A673 (cell line): ENCODE data around the gene ETFA. TPM values are rescaled to one million over a fixed set of nuclear protein-coding genes. Genes with fewer than 3 reads are reported as not detected.

Experiments used
- BruUV-seq: library from RNA; stranded (reverse); fragments of 400-500 nt; replicated peaks from 2 replicates; lab custom pipeline; 2021; lab: Mats Ljungman, UMichigan
- CTCF ChIA-PET: fragments of 300-600 bp; sonication (Branson Sonifier 250); formaldehyde crosslinking; loops from one replicate; lab custom pipeline; 2022; ENCODE audit warnings: antibody characterized with exemption; lab: Charles Lee
- POLR2A ChIA-PET: fragments of 300-600 bp; sonication (Branson Sonifier 250); formaldehyde crosslinking; loops from one replicate; lab custom pipeline; 2022; ENCODE audit warnings: antibody characterized with exemption; ENCODE audit not compliant: low non-redundant PET; lab: Charles Lee
- DNase-seq: peaks from one replicate; pipeline ENCODE4 v3.0.0-alpha.2; 2015; ENCODE audit warnings: low spot score
- H3K27ac ChIP-seq: fragments of 200-600 bp; sonication (generic); 2 replicates; pipeline ENCODE4 v1.5.1; 2016; ENCODE audit warnings: mixed run types, low read depth, mild to moderate bottlenecking, mixed read lengths, antibody characterized with exemption, low read length; ENCODE audit not compliant: poor library complexity, severe bottlenecking
- H3K27me3 ChIP-seq: fragments of 200-600 bp; sonication (generic); replicated peaks from 2 replicates; pipeline ENCODE4 v1.6.1; 2017; ENCODE audit warnings: mixed run types, low read depth, mild to moderate bottlenecking, mixed read lengths, antibody characterized with exemption, low read length; ENCODE audit not compliant: insufficient read depth, poor library complexity
- H3K36me3 ChIP-seq: fragments of 200-600 bp; sonication (generic); 2 replicates; pipeline ENCODE4 v1.6.1; 2016; ENCODE audit warnings: mixed run types, mild to moderate bottlenecking, mixed read lengths, antibody characterized with exemption, low read length; ENCODE audit not compliant: insufficient read depth, poor library complexity, severe bottlenecking
- H3K4me1 ChIP-seq: fragments of 200-600 bp; sonication (generic); 2 replicates; pipeline ENCODE4 v1.6.1; 2017; ENCODE audit warnings: mixed run types, mild to moderate bottlenecking, mixed read lengths, antibody characterized with exemption, low read length; ENCODE audit not compliant: insufficient read depth, poor library complexity, severe bottlenecking
- H3K4me3 ChIP-seq: fragments of 200-600 bp; sonication (generic); 2 replicates; pipeline ENCODE4 v1.5.1; 2016; ENCODE audit warnings: low read depth, mixed run types, mild to moderate bottlenecking, mixed read lengths, low read length; ENCODE audit not compliant: poor library complexity, severe bottlenecking
- H3K9me3 ChIP-seq: fragments of 200-600 bp; sonication (generic); 2 replicates; pipeline ENCODE4 v1.6.1; 2016; ENCODE audit warnings: mixed run types, low read depth, mild to moderate bottlenecking, mixed read lengths, antibody characterized with exemption, low read length; ENCODE audit not compliant: poor library complexity, severe bottlenecking
- CTCF ChIP-seq: fragments of 300-800, 200-600 bp; sonication (generic); conservative IDR thresholded peaks from 2 replicates; pipeline ENCODE4 v1.5.1; 2017; ENCODE audit warnings: low read depth, mild to moderate bottlenecking, antibody characterized with exemption, low read length, moderate library complexity, mixed read lengths
- EZH2 ChIP-seq: fragments of 200-600 bp; sonication (generic); IDR thresholded peaks from 2 replicates; pipeline ENCODE4 v1.6.1; 2017; ENCODE audit warnings: borderline replicate concordance, low read depth, mild to moderate bottlenecking, mixed read lengths, antibody characterized with exemption, low read length; ENCODE audit not compliant: poor library complexity, severe bottlenecking
- intact Hi-C: fragments of 100-400 bp; cut with micrococcal nuclease; formaldehyde crosslinking; loops from one replicate; pipeline ENCODE4 v1.10.0; 2022; ENCODE audit not compliant: unreplicated experiment
- total RNA-seq: library from RNA; stranded (reverse); gene quantifications from 2 replicates; pipeline ENCODE4 v1.2.3, GENCODE V29; 2021

The ETFA gene
- total RNA-seq, 1 experiment from 2014 or later: 133 TPM

GRCh38 chr15:76321602-76322001 is 10.3 kb upstream of the ETFA start:
- CTCF ChIA-PET: no interaction called here

GRCh38 chr15:76321171-76321570 is 9.9 kb upstream of the ETFA start:
- CTCF ChIA-PET: no interaction called here
- BruUV-seq: no TSS peak

More at GRCh38 chr15:76321602-76322001, 10.3 kb upstream of the ETFA start:
- TF ChIP-seq CTCF: no peak
- TF ChIP-seq EZH2: no peak
- no peak overlapping the region for H3K4me3 ChIP-seq
- H3K4me1 ChIP-seq: peaks cover 20% of the 10 kb centered on the region
- POLR2A ChIA-PET: no interaction called here
- H3K27ac ChIP-seq: no peak overlapping the region
- BruUV-seq: no TSS peak
- DNase-seq: no peak
- no peaks in the 10 kb centered on the region for H3K36me3 ChIP-seq
- intact Hi-C loops: no loop called here
- no peaks in the 10 kb centered on the region for H3K27me3 ChIP-seq
- no peaks in the 10 kb centered on the region for H3K9me3 ChIP-seq

GRCh38 chr15:76320012-76320411 is 8.7 kb upstream of the ETFA start:
- no peak for TF ChIP-seq CTCF
- no peak for TF ChIP-seq EZH2
- no peak overlapping the region for H3K27ac ChIP-seq
- CTCF ChIA-PET: no interaction called here
- no peaks in the 10 kb centered on the region for H3K36me3 ChIP-seq
- H3K27me3 ChIP-seq: no peaks in the 10 kb centered on the region
- peaks cover 20% of the 10 kb centered on the region for H3K4me1 ChIP-seq
- intact Hi-C loops: no loop called here
- no peak overlapping the region for H3K4me3 ChIP-seq
- POLR2A ChIA-PET: no interaction called here
- no peaks in the 10 kb centered on the region for H3K9me3 ChIP-seq
- no TSS peak for BruUV-seq
- DNase-seq: no peak

More at GRCh38 chr15:76321171-76321570, 9.9 kb upstream of the ETFA start:
- Histone ChIP-seq H3K4me1 (peaks cover 20% of the 10 kb centered on the region), H3K27ac (no peak overlapping the region), H3K4me3 (no peak overlapping the region), H3K36me3 (no peaks in the 10 kb centered on the region), H3K27me3 (no peaks in the 10 kb centered on the region), H3K9me3 (no peaks in the 10 kb centered on the region)
- no peak for DNase-seq
- TF ChIP-seq EZH2: no peak
- TF ChIP-seq CTCF: no peak
- POLR2A ChIA-PET: no interaction called here
- intact Hi-C loops: no loop called here
